OCI-LY1 (cell line): ENCODE measurements around the gene DAAM2.

Source experiments
- CTCF ChIP-seq: fragments of 200-600 bp; sonication (generic), shearing (Covaris generic); IDR thresholded peaks from 2 replicates; pipeline ENCODE4 v1.5.1; 2017; ENCODE audit warnings: mild to moderate bottlenecking, antibody characterized with exemption, low read length, moderate library complexity, mixed read lengths
- EZH2 ChIP-seq: fragments of 200-600 bp; sonication (generic), shearing (Covaris generic); IDR thresholded peaks from 2 replicates; pipeline ENCODE4 v1.8.0; 2017; ENCODE audit warnings: borderline replicate concordance, mixed run types, mild to moderate bottlenecking, antibody characterized with exemption, low read length, moderate library complexity, mixed read lengths

- TF ChIP-seq CTCF, result no peak
- no peak for TF ChIP-seq EZH2
These were observed 137.7 kb downstream of the DAAM2 start for GRCh38 chr6:39929733-39930461.
